SJSA1 (cell line): ENCODE results near the gene EIF2A. TPM values are rescaled to one million over a fixed set of nuclear protein-coding genes. Genes with fewer than 3 reads are reported as not detected.

Experiments
- DNase-seq, 2 experiments: peaks; one replicate each; pipeline ENCODE4 v3.0.0-alpha.2; 2015 to 2020; ENCODE audit warnings: low spot score in 2 of 2, low read depth in 1 of 2
- H3K27ac ChIP-seq: fragments of 250-450 bp; sonication (Bioruptor Pico); 2 replicates; pipeline ENCODE4 v1.5.1; 2020; ENCODE audit warnings: mild to moderate bottlenecking, moderate library complexity
- H3K27me3 ChIP-seq: fragments of 250-450 bp; sonication (Bioruptor Pico); replicated peaks from 2 replicates; pipeline ENCODE4 v1.5.1; 2020; ENCODE audit warnings: mild to moderate bottlenecking, moderate library complexity
- H3K36me3 ChIP-seq: fragments of 250-450 bp; sonication (Bioruptor Pico); 2 replicates; pipeline ENCODE4 v1.5.1; 2020; ENCODE audit warnings: mild to moderate bottlenecking
- H3K4me1 ChIP-seq: fragments of 250-450 bp; sonication (Bioruptor Pico); replicated peaks from 2 replicates; pipeline ENCODE4 v1.6.1; 2021; ENCODE audit warnings: mild to moderate bottlenecking
- H3K4me3 ChIP-seq: fragments of 250-450 bp; sonication (Bioruptor Pico); 2 replicates; pipeline ENCODE4 v1.5.1; 2020; ENCODE audit warnings: mild to moderate bottlenecking
- H3K9me3 ChIP-seq: fragments of 250-450 bp; sonication (Bioruptor Pico); replicated peaks from 2 replicates; pipeline ENCODE4 v1.5.1; 2020; ENCODE audit warnings: mild to moderate bottlenecking
- total RNA-seq: library from RNA; depleted of rRNA; stranded (reverse); fragments of >200 nt; shearing (Covaris generic); gene quantifications from 2 replicates; pipeline ENCODE4 v1.2.3, GENCODE V29; 2014

The EIF2A gene
- total RNA-seq, 1 experiment from 2014 or later: 95.2 TPM

DNA sequence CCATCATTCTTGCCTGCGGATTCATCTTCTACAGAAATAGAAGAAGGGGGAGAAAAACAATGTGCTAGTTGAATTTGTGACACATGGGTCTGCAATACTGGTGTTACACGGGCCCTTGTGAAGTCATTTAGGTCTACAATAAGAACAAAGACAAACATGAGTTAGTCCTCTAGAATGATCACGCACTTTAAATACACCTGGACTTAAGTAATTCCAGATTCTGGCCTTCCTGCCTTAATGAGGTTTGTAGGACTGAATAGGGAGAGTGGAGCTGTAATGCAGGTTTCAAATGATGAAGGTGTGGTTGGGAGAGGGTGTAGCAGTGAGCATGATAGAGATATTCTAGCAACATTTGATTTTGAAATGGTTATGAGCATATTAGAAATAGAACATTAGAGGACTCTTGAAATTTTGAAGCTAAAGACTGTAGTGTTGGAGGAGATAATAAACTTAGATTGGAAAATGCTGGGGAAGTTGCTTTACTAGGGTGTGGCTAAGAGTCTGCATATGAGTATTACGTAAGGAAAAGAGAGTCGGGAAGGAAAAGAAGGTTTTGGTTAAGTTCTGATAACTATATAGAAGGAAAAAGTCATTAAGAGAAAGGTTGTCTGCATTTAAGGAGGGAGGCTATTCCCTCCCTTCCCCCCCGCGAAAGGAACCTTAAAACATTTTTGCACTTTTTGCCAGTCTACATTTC lies 606 bp downstream of the EIF2A start:
- Histone ChIP-seq H3K9me3 (no peaks in the 10 kb centered on the region), H3K4me3 (peak overlapping the region; percentile 87), H3K27ac (peak overlapping the region; percentile 84), H3K4me1 (peaks cover 13% of the 10 kb centered on the region; the same call in 1 of the 2 replicates), H3K36me3 (peaks cover 28% of the 10 kb centered on the region), H3K27me3 (no peaks in the 10 kb centered on the region)
- DNase-seq: no peak

DNA sequence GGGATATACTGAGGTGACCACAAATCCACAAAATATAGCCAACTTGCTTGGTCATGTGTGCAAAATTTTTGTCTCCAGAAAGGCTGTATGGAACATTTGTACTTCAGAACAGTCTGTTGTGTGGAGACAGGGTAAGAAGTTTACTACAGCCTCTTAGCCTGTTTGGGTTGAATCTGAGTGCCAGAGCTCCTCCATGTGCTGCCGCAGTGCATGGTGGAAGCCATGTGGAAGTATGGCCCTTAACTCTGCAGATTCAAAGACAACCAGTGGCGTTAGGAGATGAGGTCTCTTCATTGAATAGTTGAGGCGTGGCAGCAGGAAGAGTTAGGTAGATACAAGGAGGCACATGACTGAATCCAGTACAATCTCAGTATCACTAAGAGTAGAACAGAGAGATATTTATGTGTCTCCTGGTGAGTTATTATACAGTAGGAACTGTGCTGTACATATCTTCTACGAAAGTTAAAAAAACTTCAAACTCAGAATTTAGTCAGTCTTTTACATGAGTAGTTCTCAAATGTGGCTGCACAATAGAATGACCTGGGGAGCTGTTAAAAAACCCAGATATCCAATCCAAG lies 9.4 kb downstream of the EIF2A start:
- Histone ChIP-seq H3K27me3 (no peaks in the 10 kb centered on the region), H3K27ac (no peak overlapping the region), H3K36me3 (peaks cover 43% of the 10 kb centered on the region), H3K9me3 (no peaks in the 10 kb centered on the region), H3K4me3 (no peak overlapping the region), H3K4me1 (no peaks in the 10 kb centered on the region)
- DNase-seq: no peak

DNA sequence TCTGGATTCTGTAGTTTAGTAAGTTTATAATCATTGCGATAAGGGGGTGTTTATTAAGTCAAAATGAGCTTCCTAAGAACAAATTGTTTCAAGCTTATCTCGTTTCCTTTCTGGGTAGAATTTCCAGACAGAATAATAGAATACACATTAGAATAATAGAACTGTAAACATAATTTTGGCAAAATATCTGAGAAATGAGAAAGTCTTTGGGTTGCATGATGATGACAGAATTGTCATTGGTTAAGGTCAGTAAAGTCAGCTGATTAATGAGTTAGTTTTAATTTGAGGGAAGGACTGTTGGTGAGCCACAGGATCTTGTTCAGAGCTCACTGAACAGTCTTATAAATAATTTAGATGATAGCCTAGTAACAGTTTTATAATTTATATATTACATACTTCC lies 10.2 kb downstream of the EIF2A start:
- peaks cover 40% of the 10 kb centered on the region for H3K36me3 ChIP-seq
- no peak for DNase-seq

DNA sequence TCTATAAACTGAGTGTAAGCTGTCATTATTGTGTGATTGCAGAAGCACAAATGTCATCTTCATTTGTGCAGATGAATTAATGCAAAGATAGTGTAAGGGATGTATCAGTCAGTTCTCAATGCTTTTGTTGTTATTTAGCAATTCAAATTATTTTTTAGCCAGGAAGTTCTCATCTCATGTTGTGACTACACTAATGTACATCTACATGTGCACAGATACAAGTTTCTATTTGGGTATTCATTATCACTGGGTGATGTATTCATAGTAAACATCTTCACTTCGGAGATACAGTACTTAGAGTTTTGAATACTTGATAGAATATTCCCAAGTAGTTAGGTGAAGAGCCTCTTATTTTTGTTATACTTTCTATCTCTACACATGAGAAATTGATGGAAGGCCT lies 11.1 kb downstream of the EIF2A start:
- DNase-seq: no peak
- no peaks in the 10 kb centered on the region for H3K9me3 ChIP-seq
- peaks cover 37% of the 10 kb centered on the region for H3K36me3 ChIP-seq
- no peak overlapping the region for H3K4me3 ChIP-seq
- no peaks in the 10 kb centered on the region for H3K27me3 ChIP-seq
- no peaks in the 10 kb centered on the region for H3K4me1 ChIP-seq
- no peak overlapping the region for H3K27ac ChIP-seq

More for the DNA sequence above, 10.2 kb downstream of the EIF2A start:
- Histone ChIP-seq H3K9me3 (no peaks in the 10 kb centered on the region), H3K4me3 (no peak overlapping the region), H3K4me1 (no peaks in the 10 kb centered on the region), H3K27me3 (no peaks in the 10 kb centered on the region), H3K27ac (no peak overlapping the region)

DNA sequence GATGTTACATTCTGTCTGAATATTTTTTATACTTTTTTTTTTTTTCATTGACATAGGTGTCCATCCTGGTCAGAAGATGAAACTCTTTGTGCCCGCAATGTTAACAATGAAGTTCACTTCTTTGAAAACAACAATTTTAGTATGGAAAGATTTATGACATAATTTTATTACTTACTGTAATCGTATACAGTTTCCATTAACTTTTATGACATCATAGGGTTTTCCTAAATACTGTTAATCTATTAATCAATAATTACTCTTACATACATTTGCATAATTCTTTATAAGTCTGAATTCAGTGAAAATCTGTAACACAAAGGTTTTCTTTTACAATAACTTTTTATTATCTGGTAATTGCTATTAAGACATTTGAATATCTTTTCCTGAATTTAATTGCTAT lies 17.7 kb downstream of the EIF2A start:
- Histone ChIP-seq H3K27me3 (no peaks in the 10 kb centered on the region), H3K4me1 (no peaks in the 10 kb centered on the region), H3K27ac (no peak overlapping the region), H3K4me3 (no peak overlapping the region), H3K9me3 (no peaks in the 10 kb centered on the region), H3K36me3 (peaks cover 47% of the 10 kb centered on the region)
- DNase-seq: no peak

DNA sequence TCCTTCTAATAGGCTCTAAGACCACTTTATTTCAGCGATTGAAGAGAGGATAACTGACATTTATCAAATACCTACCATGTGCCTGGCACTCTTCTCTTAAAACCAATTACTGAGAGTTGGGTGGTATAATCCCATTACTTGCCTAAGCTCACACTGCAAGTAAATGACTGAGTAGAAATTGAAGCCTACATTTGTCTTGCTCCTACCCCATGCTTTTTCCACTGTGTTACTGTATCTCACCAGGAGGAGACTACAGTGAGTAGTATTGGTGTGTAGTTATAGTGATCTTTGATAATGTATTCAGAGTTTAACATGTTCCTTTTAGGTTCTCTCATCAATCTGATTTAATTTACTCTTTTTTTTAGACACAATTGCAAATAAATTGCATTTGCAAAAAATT lies 20.7 kb downstream of the EIF2A start:
- H3K36me3 ChIP-seq: peaks cover 58% of the 10 kb centered on the region
- no peaks in the 10 kb centered on the region for H3K9me3 ChIP-seq
- no peak for DNase-seq
- H3K27ac ChIP-seq: no peak overlapping the region
- no peaks in the 10 kb centered on the region for H3K4me1 ChIP-seq
- no peak overlapping the region for H3K4me3 ChIP-seq
- H3K27me3 ChIP-seq: no peaks in the 10 kb centered on the region

DNA sequence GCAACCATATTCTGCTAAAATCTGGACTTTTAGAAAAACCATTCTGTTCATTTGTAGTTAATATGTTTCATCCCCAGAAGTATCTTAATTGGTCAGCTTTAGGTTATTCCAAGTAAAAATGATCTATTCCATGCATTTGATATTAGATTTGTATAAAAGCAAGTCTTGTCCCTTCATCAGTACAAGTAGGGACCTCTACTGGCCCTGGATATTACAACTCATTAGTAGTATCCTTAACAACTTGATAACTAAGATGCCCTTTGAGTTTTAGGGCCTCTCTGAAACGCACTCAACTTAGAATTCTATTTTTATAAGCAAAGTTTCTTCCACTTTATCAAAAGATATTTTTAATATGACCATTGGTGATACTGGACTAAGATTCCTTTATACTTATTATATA lies 31.3 kb downstream of the EIF2A start:
- DNase-seq: no peak
- Histone ChIP-seq H3K27me3 (no peaks in the 10 kb centered on the region), H3K36me3 (peaks cover 54% of the 10 kb centered on the region), H3K4me1 (no peaks in the 10 kb centered on the region), H3K4me3 (no peak overlapping the region), H3K9me3 (no peaks in the 10 kb centered on the region), H3K27ac (no peak overlapping the region)

DNA sequence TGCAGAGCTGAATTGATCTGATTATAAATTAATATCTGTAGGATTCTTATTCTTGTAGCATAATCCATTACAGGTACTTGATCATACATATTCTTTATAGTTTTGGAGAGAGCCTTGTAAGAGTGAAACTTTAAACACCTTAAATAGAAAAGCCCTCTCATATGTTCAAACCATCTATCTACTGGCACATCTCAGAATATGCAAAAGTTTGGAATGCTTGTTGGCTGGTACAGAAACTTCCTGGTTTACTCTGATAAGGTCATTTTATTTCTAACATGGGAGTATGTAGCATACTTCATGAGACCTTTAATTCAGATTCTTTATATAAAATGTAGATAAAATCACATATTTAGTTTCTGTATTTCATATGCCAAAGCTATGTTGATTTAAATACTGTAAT lies 34.6 kb downstream of the EIF2A start:
- no peak for DNase-seq
- H3K4me1 ChIP-seq: no peaks in the 10 kb centered on the region
- peaks cover 69% of the 10 kb centered on the region for H3K36me3 ChIP-seq
- no peaks in the 10 kb centered on the region for H3K27me3 ChIP-seq
- H3K27ac ChIP-seq: no peak overlapping the region
- H3K4me3 ChIP-seq: no peak overlapping the region
- H3K9me3 ChIP-seq: no peaks in the 10 kb centered on the region

DNA sequence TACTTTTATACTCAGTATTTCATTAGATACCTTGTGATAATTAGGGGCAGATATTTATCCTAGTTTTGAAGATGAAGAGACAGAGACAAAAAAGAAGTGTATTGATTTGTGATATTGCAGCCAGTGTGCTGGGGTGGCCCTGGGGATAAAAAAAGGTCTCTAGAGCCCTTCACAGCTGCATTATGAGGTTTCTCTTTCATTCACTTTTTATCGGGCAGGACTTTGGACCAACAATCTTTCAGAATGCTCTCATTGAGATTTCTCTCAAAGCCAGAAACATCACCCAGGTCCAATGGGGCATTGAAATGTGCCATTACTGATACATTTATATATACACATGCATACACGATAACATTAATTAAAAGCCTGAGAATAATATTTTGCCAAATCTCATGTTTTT lies 36.0 kb downstream of the EIF2A start:
- Histone ChIP-seq H3K27me3 (no peaks in the 10 kb centered on the region), H3K4me1 (no peaks in the 10 kb centered on the region), H3K36me3 (peaks cover 57% of the 10 kb centered on the region), H3K9me3 (no peaks in the 10 kb centered on the region), H3K27ac (no peak overlapping the region), H3K4me3 (no peak overlapping the region)
- no peak for DNase-seq

DNA sequence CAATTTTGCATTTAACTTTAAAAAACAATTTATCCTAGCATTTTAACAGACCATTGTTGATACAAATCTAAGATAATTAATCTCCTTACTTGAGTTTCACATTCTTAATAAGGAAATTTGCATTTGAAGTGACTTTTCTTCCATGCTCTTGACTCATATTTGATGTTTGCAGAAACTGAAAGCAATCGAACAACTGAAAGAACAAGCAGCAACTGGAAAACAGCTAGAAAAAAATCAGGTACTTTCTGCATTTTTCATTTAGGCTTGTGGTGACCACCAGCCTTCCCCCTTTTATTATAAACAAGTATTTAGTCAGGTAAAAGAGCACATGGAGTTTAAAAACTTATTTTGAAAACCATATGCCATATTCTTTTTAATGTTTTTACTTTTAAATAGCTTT lies 36.4 kb downstream of the EIF2A start:
- no peaks in the 10 kb centered on the region for H3K4me1 ChIP-seq
- peaks cover 55% of the 10 kb centered on the region for H3K36me3 ChIP-seq
- H3K27me3 ChIP-seq: no peaks in the 10 kb centered on the region
- DNase-seq: no peak
- H3K27ac ChIP-seq: no peak overlapping the region
- H3K9me3 ChIP-seq: no peaks in the 10 kb centered on the region
- H3K4me3 ChIP-seq: no peak overlapping the region

DNA sequence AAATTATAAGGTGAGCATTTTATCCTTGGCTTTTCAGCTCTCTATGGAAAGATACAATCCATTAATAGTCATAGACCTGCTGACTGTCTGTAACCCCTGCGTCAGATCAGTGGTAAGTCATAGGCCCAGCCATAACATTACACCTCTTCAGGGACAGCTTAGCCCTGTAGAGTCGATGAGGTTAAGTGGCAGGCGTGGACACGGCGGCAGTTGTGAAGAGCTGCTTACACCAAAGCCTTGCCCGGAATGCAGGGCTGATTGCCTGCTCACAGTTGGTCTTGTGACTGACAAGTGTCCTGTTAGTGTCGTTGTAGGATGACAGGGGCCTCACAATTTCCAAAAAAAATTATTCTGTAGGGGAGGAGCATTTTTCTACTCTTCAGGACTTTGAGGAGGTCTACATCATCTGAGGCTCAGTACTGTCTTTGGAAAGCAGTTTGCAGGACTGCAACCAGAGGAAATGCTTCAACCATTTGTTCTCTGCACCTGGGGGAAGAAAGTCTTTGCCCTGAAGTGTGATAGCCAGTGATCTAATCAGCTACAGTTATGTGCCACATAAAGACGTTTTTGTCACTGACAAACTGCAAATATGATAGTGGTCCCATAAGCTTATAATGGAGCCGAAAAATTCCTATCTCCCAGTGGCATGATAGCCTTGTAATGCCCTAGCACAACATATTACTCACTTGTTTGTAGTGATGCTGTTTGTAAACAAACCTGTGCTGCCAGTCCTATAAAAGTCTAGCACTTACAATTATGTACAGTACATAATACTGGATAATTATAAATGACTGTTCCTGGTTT lies 41.6 kb downstream of the EIF2A start:
- no peak overlapping the region for H3K27ac ChIP-seq
- H3K9me3 ChIP-seq: no peaks in the 10 kb centered on the region

DNA sequence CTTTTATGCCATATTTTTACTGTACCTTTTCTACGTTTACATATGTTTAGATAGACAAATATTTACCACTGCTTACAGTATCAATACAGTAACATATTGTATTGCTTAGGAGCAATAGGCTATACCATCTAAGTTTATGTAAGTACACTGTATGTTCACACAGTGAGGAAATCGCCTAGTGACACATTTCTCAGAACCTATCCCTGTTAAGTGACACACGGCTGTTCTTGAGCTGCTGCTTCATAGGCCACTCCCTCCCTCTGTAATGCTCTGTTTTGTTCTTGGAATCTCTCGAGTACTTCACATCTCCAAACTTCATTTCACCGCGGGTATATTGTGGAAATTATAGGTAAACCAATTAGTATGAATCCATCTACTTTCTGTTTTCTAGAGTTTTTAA lies 43.2 kb downstream of the EIF2A start:
- H3K27ac ChIP-seq: no peak overlapping the region
- no peak overlapping the region for H3K4me3 ChIP-seq
- no peaks in the 10 kb centered on the region for H3K27me3 ChIP-seq
- peaks cover 10% of the 10 kb centered on the region for H3K36me3 ChIP-seq
- DNase-seq: no peak
- H3K4me1 ChIP-seq: no peaks in the 10 kb centered on the region
- no peaks in the 10 kb centered on the region for H3K9me3 ChIP-seq

More for the DNA sequence above, 41.6 kb downstream of the EIF2A start:
- DNase-seq: no peak
- no peaks in the 10 kb centered on the region for H3K4me1 ChIP-seq
- H3K36me3 ChIP-seq: peaks cover 21% of the 10 kb centered on the region
- no peak overlapping the region for H3K4me3 ChIP-seq
- no peaks in the 10 kb centered on the region for H3K27me3 ChIP-seq

DNA sequence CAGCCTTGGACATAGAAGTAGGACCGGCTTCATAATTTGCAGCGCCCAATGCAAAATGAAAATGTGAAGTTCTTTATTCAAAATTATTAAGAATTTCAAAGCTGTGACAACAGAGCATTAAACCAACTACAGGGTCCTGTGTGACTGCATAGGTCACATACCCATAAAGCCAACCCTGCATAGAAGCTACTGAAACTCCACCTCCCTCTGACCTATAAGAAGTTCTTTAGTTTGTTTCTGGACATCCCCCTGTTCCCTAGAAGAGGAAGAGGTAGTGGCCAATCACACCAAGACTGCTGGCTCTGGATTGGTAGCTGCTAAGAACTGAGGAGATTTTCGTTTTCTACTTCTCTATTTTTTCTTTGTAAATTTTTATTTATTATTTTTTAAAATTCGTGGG lies 47.6 kb downstream of the EIF2A start:
- no peaks in the 10 kb centered on the region for H3K27me3 ChIP-seq
- H3K4me3 ChIP-seq: no peak overlapping the region
- H3K9me3 ChIP-seq: no peaks in the 10 kb centered on the region
- no peak overlapping the region for H3K27ac ChIP-seq
- no peaks in the 10 kb centered on the region for H3K36me3 ChIP-seq
- H3K4me1 ChIP-seq: peaks cover 3% of the 10 kb centered on the region
- no peak for DNase-seq

DNA sequence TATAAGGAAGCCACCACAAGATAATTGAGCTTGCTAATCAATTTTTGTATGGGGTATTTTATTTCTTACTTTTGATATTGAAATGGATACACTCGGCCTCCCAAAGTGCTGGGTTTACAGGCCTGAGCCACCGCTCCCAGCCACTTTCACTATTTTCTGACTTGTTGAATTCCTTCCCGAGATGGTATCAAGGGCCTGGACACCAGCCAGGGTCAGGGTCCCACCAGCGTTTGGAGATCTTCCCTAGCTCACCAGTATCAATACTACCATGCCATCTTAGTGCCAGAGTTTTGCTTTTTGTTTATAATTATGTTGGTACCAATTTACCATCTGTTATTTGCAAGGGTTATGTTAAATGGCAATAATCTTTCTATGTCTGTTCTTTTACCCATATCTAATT lies 51.1 kb downstream of the EIF2A start:
- H3K4me1 ChIP-seq: peaks cover 17% of the 10 kb centered on the region
- no peak for DNase-seq
- H3K4me3 ChIP-seq: no peak overlapping the region
- no peaks in the 10 kb centered on the region for H3K27me3 ChIP-seq
- no peaks in the 10 kb centered on the region for H3K9me3 ChIP-seq
- H3K36me3 ChIP-seq: no peaks in the 10 kb centered on the region
- no peak overlapping the region for H3K27ac ChIP-seq
